ENCODE results near the gene HNRNPA0. TPM values are rescaled to one million over a fixed set of nuclear protein-coding genes. Genes with fewer than 3 reads are reported as not detected.

HNRNPA0 gene
- total and polyA plus RNA-seq, 2 of the 8 experiments (the other 6 are each of a cell fraction or from before 2014, with no cell fraction given): 22.0 to 71.3 TPM

GRCh38 chr5:137760719-137761516, 6.8 kb upstream of the HNRNPA0 start:
- Histone ChIP-seq H4K91ac (replicated peaks; ENCODE audit: insufficient read length, low read length) (no peak overlapping the region), H2BK120ac (replicated peaks; ENCODE audit: low read depth, low read length) (no peak overlapping the region), H3K4ac (replicated peaks; ENCODE audit: insufficient read length, low read depth, low read length) (no peak overlapping the region), H2BK5ac (ENCODE audit: low read depth, low read length) (no peak overlapping the region), H3K27me3 (replicated peaks in 1 of 4; ENCODE audit: control insufficient read depth in 3 of 4, extremely low read depth in 1 of 4, insufficient read depth in 3 of 4, low read length in 3 of 4) (no peaks in the 10 kb centered on the region), H4K8ac (ENCODE audit: extremely low read depth, insufficient read depth, low read length) (no peak overlapping the region), H2AFZ (ENCODE audit: low read length) (no peak overlapping the region), H3K4me1 (replicated peaks in 1 of 4; ENCODE audit: control insufficient read depth in 3 of 4, insufficient read depth in 4 of 4, low read length in 3 of 4) (no peaks in the 10 kb centered on the region), H2BK12ac (ENCODE audit: low read depth, low read length) (no peak overlapping the region), H2BK15ac (ENCODE audit: low read length) (no peak overlapping the region), H3K36me3 (ENCODE audit: control insufficient read depth in 2 of 4, insufficient read depth in 4 of 4, low read length in 3 of 4) (no peaks in the 10 kb centered on the region), H3K4me3 (ENCODE audit: extremely low read depth in 1 of 4, insufficient read depth in 2 of 4, low read depth in 3 of 4, low read length in 4 of 4) (no peak overlapping the region), H3K9ac (replicated peaks in 1 of 4; ENCODE audit: extremely low read depth in 1 of 4, low read depth in 3 of 4, low read length in 3 of 4) (no peak overlapping the region), H3K27ac (ENCODE audit: low read depth, low read length) (no peak overlapping the region), H3K14ac (ENCODE audit: insufficient read length) (no peak overlapping the region), H3K79me2 (ENCODE audit: control insufficient read depth in 1 of 2, insufficient read depth in 2 of 2, low read length in 2 of 2) (no peaks in the 10 kb centered on the region), H3K18ac (ENCODE audit: extremely low read depth, low read length) (no peak overlapping the region), H3K79me1 (ENCODE audit: low read depth, low read length) (no peaks in the 10 kb centered on the region), H3K4me2 (ENCODE audit: insufficient read depth in 1 of 2, low read depth in 2 of 2, low read length in 2 of 2) (no peak overlapping the region), H2AK5ac (ENCODE audit: low read depth, low read length) (no peak overlapping the region), H3K23ac (ENCODE audit: insufficient read length) (no peak overlapping the region), H3K56ac (replicated peaks; ENCODE audit: insufficient read length, low read depth, low read length) (no peak overlapping the region), H3K9me3 (ENCODE audit: insufficient read depth in 2 of 2, low read depth in 1 of 2, low read length in 1 of 2) (peaks cover 4 to 7% of the 10 kb centered on the region in 2 experiments; a peak in 1 of 4 replicates), H3K23me2 (ENCODE audit: low read depth, low read length) (no peaks in the 10 kb centered on the region), H4K5ac (ENCODE audit: insufficient read length, low read depth, low read length) (no peak overlapping the region), H2BK20ac (ENCODE audit: low read length) (no peak overlapping the region), H4K20me1 (replicated peaks in 1 of 2; ENCODE audit: control insufficient read depth in 1 of 2, insufficient read depth in 2 of 2, low read length in 2 of 2) (no peaks in the 10 kb centered on the region)
- no peak for FAIRE-seq
- CTCF ChIA-PET (ENCODE audit: partially characterized antibody): interaction anchor here (0.6 to 2.1 kb wide), 5 partner anchors 11 to 114 kb away, joined by 3 to 7 read pairs (median 3); no protein-coding TSS in a partner anchor
- TF ChIP-seq RNF2 (IDR thresholded peaks at IDR 0.05; ENCODE audit: borderline replicate concordance, low read depth, low read length, missing control alignments, poor library complexity, severe bottlenecking) (no peak), SP1 (IDR thresholded peaks at IDR 0.05; ENCODE audit: low read depth, low read length) (no peak), GABPA (IDR thresholded peaks at IDR 0.05; ENCODE audit: borderline replicate concordance, insufficient read depth, low read length) (no peak), EZH2 (IDR thresholded peaks at IDR 0.05; ENCODE audit: low read depth, low read length, severe bottlenecking) (no peak), SP2 (IDR thresholded peaks at IDR 0.05; ENCODE audit: low read length) (no peak)
- no peak for DNase-seq (ENCODE audit: low read depth in 1 of 2, low spot score in 2 of 2)
- 84% methylated on average over 7 of the region's 7 CpGs; no CpG with 5 or more reads in 1 of the 2 experiments for WGBS, 2 experiments (ENCODE audit: extremely low coverage in 1 of 2, insufficient coverage in 1 of 2, insufficient read length in 1 of 2, insufficient replicate concordance in 2 of 2, low coverage in 1 of 2, low lambda C conversion rate in 2 of 2, missing lambda C conversion rate in 1 of 2)
- POLR2A ChIA-PET (ENCODE audit: partially characterized antibody): interaction anchor here (1.5 kb wide), 1 partner anchor 8 kb away, joined by 3 read pairs; no protein-coding TSS in a partner anchor

All from H1 (cell line).